HS-5 (cell line): ENCODE measurements around the gene RPL22L1.
"Not testable (repeated sequence)": the region's sequence is repeated elsewhere in the genome, so short reads cannot be mapped to it uniquely, and the experiment has no call there.

Experiments used
- DNase-seq: peaks from one replicate; pipeline ENCODE4 v3.0.0-alpha.2; 2012; ENCODE audit warnings: low read depth

Gene RPL22L1

DNA sequence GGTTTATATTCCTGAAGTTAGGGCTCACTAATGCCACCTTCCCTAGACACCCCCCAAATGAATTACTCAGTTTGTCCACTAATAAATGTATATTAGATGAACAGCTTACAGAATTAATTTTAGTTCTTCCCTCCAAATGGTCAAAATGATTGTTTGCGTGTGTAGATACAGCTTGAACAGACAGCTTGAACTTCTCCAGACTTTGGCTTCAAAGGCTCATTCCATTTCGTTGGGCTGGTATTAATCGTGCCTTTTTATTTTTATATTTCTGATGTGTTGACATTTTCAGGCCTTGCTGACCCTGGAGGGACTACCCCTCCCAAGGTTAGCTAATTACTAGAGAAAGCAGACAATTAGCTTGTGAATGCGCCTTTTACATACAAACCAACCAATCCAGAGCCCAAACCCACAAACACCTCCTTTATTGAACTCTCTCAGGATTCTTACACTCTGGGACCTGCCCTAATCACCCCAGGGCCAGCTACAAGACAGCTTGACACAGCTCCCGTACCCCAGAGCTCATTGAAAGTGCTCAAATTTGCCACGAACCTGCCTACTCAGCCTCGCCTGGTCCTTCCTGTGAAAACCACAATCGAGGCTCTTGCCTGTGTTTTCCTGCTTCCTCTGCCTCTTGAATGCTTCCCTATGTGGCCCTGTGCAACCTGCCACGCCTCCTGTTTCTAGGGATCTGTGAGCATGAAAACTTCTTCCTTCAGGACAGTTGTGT is 40.3 kb downstream of the RPL22L1 start:
- DNase-seq = no peak

GRCh38 chr3:170826047-170826446 is 43.9 kb downstream of the RPL22L1 start:
- no peak for DNase-seq

DNA sequence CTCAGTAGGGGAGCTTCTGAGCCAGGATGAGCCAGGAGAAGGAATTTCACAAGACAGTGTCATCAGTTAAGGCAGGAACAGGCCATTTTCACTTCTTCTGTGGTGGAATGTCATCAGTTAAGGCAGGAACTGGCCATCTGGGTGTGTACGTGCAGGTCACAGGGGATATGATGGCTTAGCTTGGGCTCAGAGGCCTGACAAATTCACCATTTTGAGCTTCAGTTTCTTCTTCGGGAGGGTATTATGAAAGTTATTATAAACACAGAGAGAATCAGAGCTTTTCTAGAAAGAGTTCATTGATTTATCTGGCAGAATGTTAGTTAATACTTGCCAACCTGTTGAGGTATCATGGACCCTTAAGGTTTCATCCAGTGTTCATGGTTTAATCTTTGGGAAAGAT is 46.4 kb downstream of the RPL22L1 start:
- not testable (repeated sequence) for DNase-seq

DNA sequence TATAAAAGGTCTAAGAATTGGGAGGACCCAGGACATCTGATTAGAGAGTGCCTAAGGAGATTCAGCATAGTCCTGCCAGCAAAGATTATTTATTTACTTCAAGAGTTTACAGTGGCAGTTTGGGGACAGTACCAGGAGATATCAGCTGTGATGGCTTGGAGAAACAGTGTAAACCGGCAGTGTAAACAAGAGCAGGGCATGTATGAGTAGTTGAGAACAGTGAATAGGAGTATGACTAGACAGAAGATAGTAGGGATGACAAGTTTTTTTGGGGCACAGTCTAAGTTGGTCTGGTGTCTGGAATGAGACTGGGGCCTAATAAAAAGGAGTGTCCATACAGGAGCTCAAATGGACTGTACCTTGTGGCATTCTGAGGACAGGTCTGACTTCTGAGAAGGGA is 51.7 kb downstream of the RPL22L1 start:
- DNase-seq = not testable (repeated sequence)

GRCh38 chr3:170817471-170817870 is 52.5 kb downstream of the RPL22L1 start:
- DNase-seq = not testable (repeated sequence)

- DNase-seq = no peak
Measured at GRCh38 chr3:170816841-170817240, 53.2 kb downstream of the RPL22L1 start.

GRCh38 chr3:170816341-170816740 is 53.7 kb downstream of the RPL22L1 start:
- DNase-seq = no peak

DNA sequence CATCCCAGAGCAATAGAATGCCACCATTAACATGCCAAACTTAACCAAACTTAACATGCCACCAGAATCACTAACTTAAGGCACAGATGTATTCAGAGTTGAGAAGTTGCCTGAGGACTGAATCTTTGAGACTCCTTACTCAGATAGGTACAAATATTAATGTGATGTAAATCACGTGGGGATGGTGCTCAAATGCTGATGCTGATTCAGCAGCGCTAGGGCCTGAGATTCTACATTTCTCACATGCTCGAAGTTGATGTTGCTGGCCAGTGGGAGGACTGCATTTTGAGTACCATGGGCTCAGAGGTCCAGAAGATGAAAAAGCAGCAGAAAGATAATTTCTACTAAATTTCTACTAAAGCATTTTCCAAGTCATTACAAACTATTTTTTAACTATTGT is 54.1 kb downstream of the RPL22L1 start:
- DNase-seq = no peak

- DNase-seq = no peak
Measured at GRCh38 chr3:170815340-170815739, 54.7 kb downstream of the RPL22L1 start.
